Measurements from ENCODE around the gene ZFHX3. TPM values are rescaled to one million over a fixed set of nuclear protein-coding genes. Genes with fewer than 3 reads are reported as not detected.

Gene ZFHX3
- total and polyA plus RNA-seq, 3 donors from 2014 or later: 3.3 to 19.9 (median 15.7) TPM

DNA sequence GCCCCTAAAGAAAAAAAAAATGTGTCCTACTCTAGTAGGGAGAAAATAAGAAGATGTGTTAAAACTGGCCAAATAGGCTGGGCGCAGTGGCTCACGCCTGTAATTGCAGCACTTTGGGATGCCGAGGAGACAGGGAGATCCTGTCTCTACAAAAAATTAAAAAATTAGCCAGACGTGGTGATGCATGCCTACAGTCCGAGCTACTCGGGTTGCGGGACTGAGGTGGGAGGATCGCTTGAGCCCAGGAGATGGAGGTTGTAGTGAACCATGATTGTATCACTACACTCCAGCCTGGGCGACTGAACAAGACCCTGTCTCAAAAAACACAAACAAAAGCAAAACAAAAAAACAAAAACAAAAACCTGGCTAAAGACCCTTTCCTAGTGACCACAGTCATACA, 15.9 kb downstream of the ZFHX3 start:
- H3K27me3 ChIP-seq: no peaks in the 10 kb centered on the region
- H3K4me1 ChIP-seq: no peaks in the 10 kb centered on the region
- H3K4me3 ChIP-seq: no peak overlapping the region
- no peaks in the 10 kb centered on the region for H3K36me3 ChIP-seq (ENCODE audit: low read depth, missing control alignments)
- TF ChIP-seq, protein P1, sequence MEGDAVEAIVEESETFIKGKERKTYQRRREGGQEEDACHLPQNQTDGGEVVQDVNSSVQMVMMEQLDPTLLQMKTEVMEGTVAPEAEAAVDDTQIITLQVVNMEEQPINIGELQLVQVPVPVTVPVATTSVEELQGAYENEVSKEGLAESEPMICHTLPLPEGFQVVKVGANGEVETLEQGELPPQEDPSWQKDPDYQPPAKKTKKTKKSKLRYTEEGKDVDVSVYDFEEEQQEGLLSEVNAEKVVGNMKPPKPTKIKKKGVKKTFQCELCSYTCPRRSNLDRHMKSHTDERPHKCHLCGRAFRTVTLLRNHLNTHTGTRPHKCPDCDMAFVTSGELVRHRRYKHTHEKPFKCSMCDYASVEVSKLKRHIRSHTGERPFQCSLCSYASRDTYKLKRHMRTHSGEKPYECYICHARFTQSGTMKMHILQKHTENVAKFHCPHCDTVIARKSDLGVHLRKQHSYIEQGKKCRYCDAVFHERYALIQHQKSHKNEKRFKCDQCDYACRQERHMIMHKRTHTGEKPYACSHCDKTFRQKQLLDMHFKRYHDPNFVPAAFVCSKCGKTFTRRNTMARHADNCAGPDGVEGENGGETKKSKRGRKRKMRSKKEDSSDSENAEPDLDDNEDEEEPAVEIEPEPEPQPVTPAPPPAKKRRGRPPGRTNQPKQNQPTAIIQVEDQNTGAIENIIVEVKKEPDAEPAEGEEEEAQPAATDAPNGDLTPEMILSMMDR (IDR thresholded peaks at IDR 0.05): no peak
- no peak for TF ChIP-seq POLR2A (IDR thresholded peaks at IDR 0.05)
- 83 to 85% methylated on average over 9 of the region's 9 CpGs for WGBS, 2 donors
- no peaks in the 10 kb centered on the region for H3K9me3 ChIP-seq
- H3K27ac ChIP-seq: no peak overlapping the region
- intact Hi-C loops (cut with DNase I; ENCODE audit: low total_unique reads): no loop called here
- DNase-seq: no peak

DNA sequence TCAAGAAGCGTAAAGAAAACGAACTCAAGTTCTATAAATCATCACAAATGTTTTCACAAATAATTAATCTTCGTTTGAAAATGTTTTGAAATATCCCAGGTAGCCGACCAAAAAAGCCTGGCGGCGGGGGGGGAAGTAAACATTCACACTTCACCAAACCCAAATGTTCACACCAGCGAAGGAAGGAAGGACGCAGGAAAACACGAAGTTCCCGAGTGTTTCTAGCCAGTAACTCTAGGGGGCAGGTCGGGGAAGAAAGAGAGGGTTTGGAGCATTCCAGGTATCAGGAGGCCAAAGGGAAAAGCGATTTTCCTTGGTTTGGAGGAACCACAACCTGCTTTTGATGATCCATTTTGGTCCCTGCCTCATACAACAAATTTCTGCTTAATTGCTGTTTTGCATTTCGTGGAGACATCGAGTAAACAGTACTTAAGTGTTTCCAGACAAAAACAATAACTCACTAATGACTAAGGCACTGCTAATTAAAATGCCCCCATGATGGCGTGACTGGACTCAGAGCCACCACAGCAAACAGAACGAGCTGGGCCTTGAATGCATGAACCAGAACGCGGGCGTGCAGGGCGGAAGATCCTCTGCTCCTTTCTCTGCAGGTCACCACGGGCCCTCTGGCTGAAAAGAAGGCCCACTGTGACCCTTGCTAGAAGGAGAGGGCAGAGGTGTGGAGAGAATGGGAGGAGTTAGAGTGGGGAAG, 16.6 kb downstream of the ZFHX3 start:
- Histone ChIP-seq H3K9me3 (no peaks in the 10 kb centered on the region), H3K27me3 (no peaks in the 10 kb centered on the region), H3K4me3 (no peak overlapping the region), H3K4me1 (no peaks in the 10 kb centered on the region), H3K27ac (no peak overlapping the region), H3K36me3 (ENCODE audit: low read depth, missing control alignments) (no peaks in the 10 kb centered on the region)
- intact Hi-C loops (cut with DNase I; ENCODE audit: low total_unique reads): no loop called here
- WGBS, 2 donors: 82 to 83% methylated on average over 21 of the region's 21 CpGs
- TF ChIP-seq, protein P1 (IDR thresholded peaks at IDR 0.05): no peak
- TF ChIP-seq POLR2A (IDR thresholded peaks at IDR 0.05): no peak
- DNase-seq: no peak

DNA sequence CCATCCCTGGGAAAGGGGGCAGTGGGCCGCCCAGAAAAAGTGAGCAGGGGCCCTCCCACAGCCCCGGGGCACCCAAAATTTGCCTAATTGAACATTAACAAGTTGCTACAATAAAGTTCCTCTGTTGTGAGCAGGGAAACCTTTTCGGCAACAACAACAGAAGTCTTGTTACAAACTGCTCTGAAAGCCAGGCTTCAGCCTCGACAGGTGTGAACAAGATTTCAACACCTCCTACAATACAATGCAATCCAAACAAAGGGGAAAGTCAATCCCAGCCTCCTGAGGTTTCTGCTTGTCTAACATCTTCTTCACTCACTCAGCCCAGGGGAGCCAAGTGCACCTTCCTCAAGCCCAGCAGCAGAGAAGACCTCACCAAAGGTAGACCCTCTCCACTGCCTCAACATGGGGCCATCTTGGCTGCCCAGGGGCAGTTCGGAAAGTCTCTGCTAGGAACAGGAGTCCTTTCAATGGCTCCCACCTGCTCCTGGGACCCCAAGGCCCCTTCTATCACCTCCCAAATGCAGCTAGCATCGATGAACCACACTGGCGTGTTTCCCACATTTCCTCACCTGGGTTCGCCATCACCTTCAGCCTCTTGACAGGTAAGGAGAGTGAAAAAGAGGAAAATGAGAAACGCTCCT, 19.1 kb downstream of the ZFHX3 start:
- no peaks in the 10 kb centered on the region for H3K36me3 ChIP-seq (ENCODE audit: low read depth, missing control alignments)
- H3K4me1 ChIP-seq: peaks cover 6% of the 10 kb centered on the region
- H3K9me3 ChIP-seq: no peaks in the 10 kb centered on the region
- no peak overlapping the region for H3K4me3 ChIP-seq
- 88 to 89% methylated on average over 9 of the region's 9 CpGs for WGBS, 2 donors
- H3K27ac ChIP-seq: no peak overlapping the region
- H3K27me3 ChIP-seq: no peaks in the 10 kb centered on the region
- no peak for DNase-seq
- intact Hi-C loops (cut with DNase I; ENCODE audit: low total_unique reads): no loop called here
- TF ChIP-seq, protein P1 (IDR thresholded peaks at IDR 0.05): no peak
- TF ChIP-seq POLR2A (IDR thresholded peaks at IDR 0.05): no peak

DNA sequence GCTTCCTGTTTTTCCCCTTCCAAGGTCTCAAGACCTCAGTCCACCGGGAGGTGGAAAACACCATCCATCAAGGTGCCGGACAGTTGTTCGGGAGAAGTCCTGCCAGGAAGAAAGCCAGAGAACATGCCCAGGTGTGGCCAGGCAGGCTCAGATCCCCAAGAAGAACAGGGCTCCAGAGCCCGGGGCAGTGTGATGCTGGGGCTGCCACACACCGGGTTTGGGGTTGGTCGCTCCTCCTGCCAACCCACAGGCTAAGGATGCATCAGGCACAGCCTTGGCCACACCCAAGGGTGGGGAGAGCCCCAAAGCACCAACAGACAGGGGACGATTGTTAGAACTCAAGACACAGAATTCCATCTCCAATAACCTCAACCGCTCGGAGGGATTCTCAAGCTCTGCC, 19.7 kb downstream of the ZFHX3 start:
- 83 to 89% methylated on average over 8 to 9 of the region's 9 CpGs for WGBS, 2 donors
- H3K36me3 ChIP-seq (ENCODE audit: low read depth, missing control alignments): no peaks in the 10 kb centered on the region
- no peak overlapping the region for H3K27ac ChIP-seq
- intact Hi-C loops (cut with DNase I; ENCODE audit: low total_unique reads): no loop called here
- DNase-seq: no peak
- H3K9me3 ChIP-seq: no peaks in the 10 kb centered on the region
- TF ChIP-seq, protein P1 (IDR thresholded peaks at IDR 0.05): no peak
- no peak for TF ChIP-seq POLR2A (IDR thresholded peaks at IDR 0.05)
- H3K4me3 ChIP-seq: no peak overlapping the region
- peaks cover 6% of the 10 kb centered on the region for H3K4me1 ChIP-seq
- H3K27me3 ChIP-seq: no peaks in the 10 kb centered on the region

Data from testis (tissue), 3 donors.